Neural cell (in vitro differentiated cells): ENCODE results near the gene NFAT5. TPM values are rescaled to one million over a fixed set of nuclear protein-coding genes. Genes with fewer than 3 reads are reported as not detected.
"Not testable (repeated sequence)": the region's sequence is repeated elsewhere in the genome, so short reads cannot be mapped to it uniquely, and the experiment has no call there.

Experiments used
- H2AFZ ChIP-seq: fragments of 200-600, 300-800 bp; sonication (generic), shearing (Covaris generic); 2 replicates; pipeline ENCODE4 v1.6.0; 2014; ENCODE audit warnings: low read depth, mild to moderate bottlenecking, antibody characterized with exemption, low read length, moderate library complexity
- H3F3A ChIP-seq: fragments of 200-600 bp; shearing (Covaris generic); 2 replicates; pipeline ENCODE4 v1.6.1; 2016; ENCODE audit warnings: mild to moderate bottlenecking, moderate library complexity, mixed read lengths, antibody characterized with exemption, low read length; ENCODE audit not compliant: insufficient read depth, poor library complexity, severe bottlenecking
- H3K27ac ChIP-seq: fragments of 200-600, 300-800 bp; sonication (generic), shearing (Covaris generic); 2 replicates; pipeline ENCODE4 v1.5.1; 2014; ENCODE audit warnings: mild to moderate bottlenecking, low read length, moderate library complexity
- H3K27me3 ChIP-seq: fragments of 300-800, 200-600 bp; sonication (generic), shearing (Covaris generic); 2 replicates; pipeline ENCODE4 v1.6.0; 2014; ENCODE audit warnings: mild to moderate bottlenecking, low read depth, low read length, moderate library complexity; ENCODE audit not compliant: insufficient read depth
- H3K36me3 ChIP-seq: fragments of 300-800, 200-600 bp; sonication (generic), shearing (Covaris generic); 2 replicates; pipeline ENCODE4 v1.5.1; 2014; ENCODE audit warnings: mild to moderate bottlenecking, antibody characterized with exemption, low read length, moderate library complexity; ENCODE audit not compliant: insufficient read depth
- H3K4me2 ChIP-seq: fragments of 300-800, 200-600 bp; sonication (generic), shearing (Covaris generic); 2 replicates; pipeline ENCODE4 v1.6.0; 2014; ENCODE audit warnings: mild to moderate bottlenecking, low read length
- H3K4me3 ChIP-seq: fragments of 300-800, 200-600 bp; sonication (generic), shearing (Covaris generic); 2 replicates; pipeline ENCODE4 v1.5.1; 2014; ENCODE audit warnings: mild to moderate bottlenecking, low read length, moderate library complexity
- H3K79me2 ChIP-seq: fragments of 200-600 bp; shearing (Covaris generic); replicated peaks from 2 replicates; pipeline ENCODE4 v1.6.0; 2014; ENCODE audit warnings: mild to moderate bottlenecking, low read length, moderate library complexity; ENCODE audit not compliant: insufficient read depth
- H3K9ac ChIP-seq: fragments of 300-800, 200-600 bp; sonication (generic), shearing (Covaris generic); 2 replicates; pipeline ENCODE4 v1.6.1; 2016; ENCODE audit warnings: mild to moderate bottlenecking, low read length, mixed read lengths
- H3K9me2 ChIP-seq: fragments of 200-600 bp; shearing (Covaris generic); 2 replicates; pipeline ENCODE4 v1.6.1; 2016; ENCODE audit warnings: mild to moderate bottlenecking, low read length, mixed read lengths; ENCODE audit not compliant: insufficient read depth
- H3K9me3 ChIP-seq: fragments of 200-600, 300-800 bp; sonication (generic), shearing (Covaris generic); 2 replicates; pipeline ENCODE4 v1.6.1; 2016; ENCODE audit warnings: mild to moderate bottlenecking, mixed run types, low read length, moderate library complexity, mixed read lengths
- H4K20me1 ChIP-seq: fragments of 200-600 bp; shearing (Covaris generic); 2 replicates; pipeline ENCODE4 v1.6.1; 2016; ENCODE audit warnings: mild to moderate bottlenecking, mixed run types; ENCODE audit not compliant: insufficient read depth
- EP300 ChIP-seq: fragments of 450-650 bp; conservative IDR thresholded peaks from 2 replicates; pipeline ENCODE4 v1.6.1; 2014; ENCODE audit warnings: antibody characterized with exemption, mild to moderate bottlenecking, moderate library complexity; ENCODE audit not compliant: poor library complexity, severe bottlenecking
- EZH2 ChIP-seq: fragments of 200-600, 300-800 bp; shearing (Covaris generic), sonication (generic); IDR thresholded peaks from 2 replicates; pipeline ENCODE4 v1.6.1; 2014; ENCODE audit warnings: antibody characterized with exemption, low read length, borderline replicate concordance, mild to moderate bottlenecking; ENCODE audit not compliant: insufficient read depth, poor library complexity, severe bottlenecking
- MXI1 ChIP-seq: fragments of 450-650 bp; conservative IDR thresholded peaks from 2 replicates; pipeline ENCODE4 v1.6.1; 2014; ENCODE audit warnings: antibody characterized with exemption, mild to moderate bottlenecking; ENCODE audit not compliant: poor library complexity, severe bottlenecking
- POLR2AphosphoS5 ChIP-seq: IDR thresholded peaks from 2 replicates; pipeline ENCODE4 v1.6.1; 2012
- RAD21 ChIP-seq: fragments of 450-650 bp; conservative IDR thresholded peaks from 2 replicates; pipeline ENCODE4 v1.6.1; 2014; ENCODE audit warnings: antibody characterized with exemption, mild to moderate bottlenecking, moderate library complexity
- SMC3 ChIP-seq: fragments of 450-650 bp; conservative IDR thresholded peaks from 2 replicates; pipeline ENCODE4 v1.6.1; 2014; ENCODE audit warnings: antibody characterized with exemption, mild to moderate bottlenecking, moderate library complexity; ENCODE audit not compliant: poor library complexity
- TAF1 ChIP-seq: IDR thresholded peaks from 2 replicates; pipeline ENCODE4 v1.6.1; 2012; ENCODE audit warnings: low read depth
- polyA plus RNA-seq: library from polyadenylated mRNA; depleted of rRNA; stranded (reverse); fragments of >200 nt; gene quantifications from 2 replicates; pipeline ENCODE4 v1.2.3, GENCODE V29; 2014
- TF ChIP-seq, protein P1 (sequence below): fragments of 450-650 bp; IDR thresholded peaks from 2 replicates; pipeline ENCODE4 v1.5.1; 2014; ENCODE audit warnings: antibody characterized with exemption, mild to moderate bottlenecking, moderate library complexity; ENCODE audit not compliant: poor library complexity, severe bottlenecking
- TF ChIP-seq, protein P2 (sequence below): IDR thresholded peaks from 2 replicates; pipeline ENCODE4 v1.6.1; 2012; ENCODE audit warnings: borderline replicate concordance

NFAT5 gene
- polyA plus RNA-seq, 1 donor from 2014 or later: 9.2 TPM

DNA sequence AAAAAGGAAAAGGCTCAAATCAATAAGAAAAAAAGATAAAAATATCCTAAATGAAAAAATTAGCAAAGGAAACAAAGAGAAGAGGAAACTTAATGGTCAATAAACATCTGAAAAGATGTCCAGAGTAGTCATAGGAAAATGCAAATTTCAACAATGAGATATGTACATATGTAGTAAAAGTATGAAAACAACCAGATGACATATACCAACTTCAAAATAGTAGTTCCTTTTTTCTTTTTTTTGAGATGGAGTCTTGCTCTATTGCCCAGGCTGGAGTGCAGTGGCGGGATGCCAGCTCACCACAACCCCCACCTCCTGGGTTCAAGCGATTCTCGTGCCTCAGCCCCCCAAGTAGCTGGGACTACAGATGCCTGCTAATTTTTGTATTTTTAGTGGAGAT, 21.7 kb upstream of the NFAT5 start:
- no peaks in the 10 kb centered on the region for H4K20me1 ChIP-seq
- no peak overlapping the region for H3K27ac ChIP-seq
- no peaks in the 10 kb centered on the region for H3K27me3 ChIP-seq
- no peak overlapping the region for H3K4me2 ChIP-seq
- TF ChIP-seq, protein P1, sequence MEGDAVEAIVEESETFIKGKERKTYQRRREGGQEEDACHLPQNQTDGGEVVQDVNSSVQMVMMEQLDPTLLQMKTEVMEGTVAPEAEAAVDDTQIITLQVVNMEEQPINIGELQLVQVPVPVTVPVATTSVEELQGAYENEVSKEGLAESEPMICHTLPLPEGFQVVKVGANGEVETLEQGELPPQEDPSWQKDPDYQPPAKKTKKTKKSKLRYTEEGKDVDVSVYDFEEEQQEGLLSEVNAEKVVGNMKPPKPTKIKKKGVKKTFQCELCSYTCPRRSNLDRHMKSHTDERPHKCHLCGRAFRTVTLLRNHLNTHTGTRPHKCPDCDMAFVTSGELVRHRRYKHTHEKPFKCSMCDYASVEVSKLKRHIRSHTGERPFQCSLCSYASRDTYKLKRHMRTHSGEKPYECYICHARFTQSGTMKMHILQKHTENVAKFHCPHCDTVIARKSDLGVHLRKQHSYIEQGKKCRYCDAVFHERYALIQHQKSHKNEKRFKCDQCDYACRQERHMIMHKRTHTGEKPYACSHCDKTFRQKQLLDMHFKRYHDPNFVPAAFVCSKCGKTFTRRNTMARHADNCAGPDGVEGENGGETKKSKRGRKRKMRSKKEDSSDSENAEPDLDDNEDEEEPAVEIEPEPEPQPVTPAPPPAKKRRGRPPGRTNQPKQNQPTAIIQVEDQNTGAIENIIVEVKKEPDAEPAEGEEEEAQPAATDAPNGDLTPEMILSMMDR: no peak
- TF ChIP-seq SMC3: no peak
- no peak for TF ChIP-seq EZH2
- no peak for TF ChIP-seq EP300
- TF ChIP-seq, protein P2, sequence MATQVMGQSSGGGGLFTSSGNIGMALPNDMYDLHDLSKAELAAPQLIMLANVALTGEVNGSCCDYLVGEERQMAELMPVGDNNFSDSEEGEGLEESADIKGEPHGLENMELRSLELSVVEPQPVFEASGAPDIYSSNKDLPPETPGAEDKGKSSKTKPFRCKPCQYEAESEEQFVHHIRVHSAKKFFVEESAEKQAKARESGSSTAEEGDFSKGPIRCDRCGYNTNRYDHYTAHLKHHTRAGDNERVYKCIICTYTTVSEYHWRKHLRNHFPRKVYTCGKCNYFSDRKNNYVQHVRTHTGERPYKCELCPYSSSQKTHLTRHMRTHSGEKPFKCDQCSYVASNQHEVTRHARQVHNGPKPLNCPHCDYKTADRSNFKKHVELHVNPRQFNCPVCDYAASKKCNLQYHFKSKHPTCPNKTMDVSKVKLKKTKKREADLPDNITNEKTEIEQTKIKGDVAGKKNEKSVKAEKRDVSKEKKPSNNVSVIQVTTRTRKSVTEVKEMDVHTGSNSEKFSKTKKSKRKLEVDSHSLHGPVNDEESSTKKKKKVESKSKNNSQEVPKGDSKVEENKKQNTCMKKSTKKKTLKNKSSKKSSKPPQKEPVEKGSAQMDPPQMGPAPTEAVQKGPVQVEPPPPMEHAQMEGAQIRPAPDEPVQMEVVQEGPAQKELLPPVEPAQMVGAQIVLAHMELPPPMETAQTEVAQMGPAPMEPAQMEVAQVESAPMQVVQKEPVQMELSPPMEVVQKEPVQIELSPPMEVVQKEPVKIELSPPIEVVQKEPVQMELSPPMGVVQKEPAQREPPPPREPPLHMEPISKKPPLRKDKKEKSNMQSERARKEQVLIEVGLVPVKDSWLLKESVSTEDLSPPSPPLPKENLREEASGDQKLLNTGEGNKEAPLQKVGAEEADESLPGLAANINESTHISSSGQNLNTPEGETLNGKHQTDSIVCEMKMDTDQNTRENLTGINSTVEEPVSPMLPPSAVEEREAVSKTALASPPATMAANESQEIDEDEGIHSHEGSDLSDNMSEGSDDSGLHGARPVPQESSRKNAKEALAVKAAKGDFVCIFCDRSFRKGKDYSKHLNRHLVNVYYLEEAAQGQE: no peak
- TF ChIP-seq MXI1: no peak
- no peaks in the 10 kb centered on the region for H3K79me2 ChIP-seq
- no peak overlapping the region for H3K4me3 ChIP-seq
- no peak overlapping the region for H2AFZ ChIP-seq
- no peaks in the 10 kb centered on the region for H3F3A ChIP-seq
- H3K36me3 ChIP-seq: no peaks in the 10 kb centered on the region
- no peaks in the 10 kb centered on the region for H3K9me3 ChIP-seq
- no peaks in the 10 kb centered on the region for H3K9me2 ChIP-seq
- H3K9ac ChIP-seq: no peak overlapping the region

DNA sequence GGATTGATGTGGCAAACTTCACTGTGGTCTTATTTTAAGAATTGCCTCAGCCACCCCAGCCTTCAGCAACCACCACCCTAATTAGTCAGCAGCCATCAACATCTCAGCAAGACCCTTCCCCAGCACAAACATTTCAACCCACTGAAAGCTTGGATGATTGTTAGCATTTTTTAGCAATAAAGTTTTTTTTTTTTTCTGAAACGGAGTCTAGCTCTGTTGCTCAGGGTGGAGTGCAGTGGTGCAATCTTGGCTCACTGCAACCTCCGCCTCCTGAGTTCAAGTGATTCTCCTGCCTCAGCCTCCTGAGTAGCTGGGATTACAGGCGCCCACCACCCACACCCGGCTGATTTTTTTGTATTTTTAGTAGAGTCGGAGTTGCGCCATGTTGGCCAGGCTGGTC, 19.1 kb upstream of the NFAT5 start:
- not testable (repeated sequence) for H3K9me2 ChIP-seq, H3K27ac ChIP-seq, H3F3A ChIP-seq, H3K4me3 ChIP-seq, H3K36me3 ChIP-seq, H3K27me3 ChIP-seq, H2AFZ ChIP-seq, H4K20me1 ChIP-seq, H3K79me2 ChIP-seq, H3K4me2 ChIP-seq, H3K9me3 ChIP-seq, H3K9ac ChIP-seq

DNA sequence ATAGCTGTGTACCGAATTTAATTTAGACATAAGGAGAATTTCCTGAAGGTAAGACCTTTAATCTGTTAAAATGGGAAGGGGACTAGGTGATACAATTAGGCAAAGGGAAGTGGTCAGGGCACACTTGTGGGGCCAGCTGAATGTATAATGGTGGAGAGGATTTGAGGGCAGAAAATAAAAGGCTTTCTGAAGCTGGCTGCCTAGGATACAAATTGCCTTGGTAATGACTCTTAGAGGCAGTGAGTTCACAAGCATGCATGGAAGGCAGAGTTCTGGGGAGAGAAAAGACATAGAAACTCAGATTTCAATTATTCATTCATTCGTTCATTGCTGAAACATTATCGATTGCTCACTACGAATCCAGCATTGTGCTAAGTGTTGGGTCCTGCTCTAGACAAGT, 12.4 kb upstream of the NFAT5 start:
- Histone ChIP-seq H3K9ac (peak overlapping the region; percentile 23), H3K9me3 (no peaks in the 10 kb centered on the region), H3K4me3 (peak overlapping the region; percentile 11), H3K4me2 (peak overlapping the region; percentile 3), H3F3A (no peaks in the 10 kb centered on the region), H3K36me3 (no peaks in the 10 kb centered on the region), H3K27ac (peak overlapping the region; percentile 65), H2AFZ (no peak overlapping the region), H3K79me2 (no peaks in the 10 kb centered on the region), H4K20me1 (no peaks in the 10 kb centered on the region), H3K9me2 (no peaks in the 10 kb centered on the region), H3K27me3 (no peaks in the 10 kb centered on the region)
- TF ChIP-seq MXI1 (peak; percentile 30), POLR2AphosphoS5 (no peak), RAD21 (no peak), TAF1 (no peak), EZH2 (no peak)
- TF ChIP-seq, protein P2: no peak
- TF ChIP-seq, protein P1: no peak
